GM18508 (cell line): ENCODE measurements around the gene AHSP.
"Not testable (repeated sequence)": the region's sequence is repeated elsewhere in the genome, so short reads cannot be mapped to it uniquely, and the experiment has no call there.

Experiments used
- ATAC-seq: cut with Tn5 transposase; IDR thresholded peaks from one replicate; pipeline ENCODE4 v1.9.1; 2021; ENCODE audit warnings: moderate number of reproducible peaks; ENCODE audit not compliant: insufficient read depth, unreplicated experiment

The AHSP gene

DNA sequence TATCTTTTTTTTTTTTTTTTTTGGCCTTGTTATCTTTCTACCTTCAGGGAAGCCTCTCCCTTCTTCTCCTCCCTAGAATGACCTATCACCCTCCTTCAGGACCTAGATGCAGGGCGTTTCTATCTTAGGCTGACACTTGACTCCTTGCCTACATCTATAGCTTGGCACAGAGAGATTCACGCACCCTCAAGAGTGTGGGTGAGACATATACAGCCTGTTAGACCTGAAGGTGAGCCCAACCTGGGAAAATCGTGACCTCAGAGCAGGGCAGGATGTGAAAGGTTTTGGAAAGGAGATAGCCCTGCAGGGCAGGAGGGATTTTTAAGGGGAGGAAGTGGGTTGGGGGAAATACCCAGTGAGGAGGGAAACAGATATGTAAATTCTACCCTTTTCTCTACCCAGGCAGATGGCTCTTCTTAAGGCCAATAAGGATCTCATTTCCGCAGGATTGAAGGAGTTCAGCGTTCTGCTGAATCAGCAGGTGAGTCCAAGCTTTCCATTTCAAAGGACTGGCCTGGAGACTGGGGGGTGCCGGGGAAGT is at the start of gene AHSP:
Gene AHSP, plus strand, starts transcription at position 167 of the 541 bp plus-strand sequence. Its CDS starts 240 bp downstream, at position 407.
- no peak for ATAC-seq

DNA sequence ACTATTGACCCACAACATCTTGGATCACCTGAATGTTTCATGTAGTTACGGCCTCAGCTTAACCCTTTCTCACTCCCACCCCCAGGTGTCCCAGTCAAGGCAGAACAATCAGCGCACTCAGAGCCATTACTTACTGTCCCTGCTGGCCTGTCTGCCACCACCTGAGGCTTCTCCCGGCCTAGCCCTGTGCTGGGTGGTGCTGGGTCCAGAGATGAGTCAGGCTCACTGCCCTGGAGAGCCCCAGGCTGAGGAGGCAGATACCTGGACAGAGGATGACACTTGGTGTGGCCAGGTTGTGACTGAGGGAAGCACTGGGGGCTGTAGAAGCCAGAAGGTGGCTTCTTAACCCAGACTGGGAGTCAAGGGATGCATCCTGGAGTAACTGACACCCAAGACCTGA is 48.7 kb upstream of the AHSP start:
- no peak for ATAC-seq

DNA sequence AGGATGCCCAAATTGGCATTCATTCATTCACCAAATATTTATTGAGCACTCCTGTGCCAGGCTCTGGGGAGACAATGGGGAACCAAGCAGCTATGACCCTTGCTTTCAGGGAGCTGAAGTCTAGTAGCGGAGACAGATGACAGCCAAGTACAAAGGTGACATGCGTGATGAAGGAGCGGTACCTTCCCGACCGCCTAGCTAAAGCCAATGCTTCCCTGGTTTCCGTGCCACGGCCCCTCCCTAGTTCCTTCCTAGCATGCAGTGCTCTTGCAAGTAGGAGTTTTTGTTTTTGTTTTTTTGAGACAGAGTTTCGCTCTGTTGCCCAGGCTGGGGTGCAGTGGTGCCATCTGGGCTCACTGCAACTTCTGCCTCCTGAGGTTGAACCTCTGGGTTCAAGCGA is 47.9 kb upstream of the AHSP start:
- no peak for ATAC-seq

DNA sequence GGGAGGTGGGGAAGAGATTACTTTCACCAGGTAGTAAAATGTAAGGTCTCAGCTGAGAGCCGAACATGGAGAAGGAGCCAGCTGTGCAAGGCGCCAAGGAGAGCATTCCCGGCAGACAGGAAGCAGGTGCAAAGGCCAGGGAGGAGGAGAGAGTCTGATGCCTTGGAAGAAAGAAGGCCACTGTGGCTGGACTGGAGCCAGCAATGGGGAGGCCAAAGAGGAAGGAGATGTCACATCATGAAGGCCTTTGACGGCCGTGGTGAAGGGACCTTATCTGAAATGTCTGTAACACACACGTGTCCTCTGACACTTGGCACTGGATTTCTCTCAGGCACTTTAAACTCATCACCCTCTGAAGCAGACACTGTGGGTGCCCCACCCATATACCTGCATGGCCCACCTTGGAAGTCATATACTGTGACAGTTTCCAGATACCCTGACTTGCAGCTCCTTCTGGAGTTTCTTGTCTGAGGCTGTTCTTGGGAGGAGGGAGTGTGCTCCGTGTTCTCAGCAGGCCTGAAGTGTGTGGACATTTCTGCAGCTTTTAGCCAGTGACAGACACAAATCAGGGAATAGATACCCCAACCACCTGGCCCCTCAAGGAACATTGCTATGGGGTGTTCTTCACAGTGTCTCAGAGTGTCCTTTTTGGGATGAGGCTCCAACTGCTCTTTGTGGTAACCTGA is 46.7 kb upstream of the AHSP start:
- no peak for ATAC-seq

GRCh38 chr16:31483081-31483480 is 44.6 kb upstream of the AHSP start, which contains the start of gene SLC5A2:
Gene SLC5A2 (plus strand): TSS chr16:31483123. CDS start chr16:31483137, 14 bp downstream.
- no peak for ATAC-seq

- ATAC-seq: not testable (repeated sequence)
Observed at GRCh38 chr16:31484048-31484447, 43.7 kb upstream of the AHSP start.

GRCh38 chr16:31484491-31485171 is 43.1 kb upstream of the AHSP start:
- ATAC-seq: no peak

DNA sequence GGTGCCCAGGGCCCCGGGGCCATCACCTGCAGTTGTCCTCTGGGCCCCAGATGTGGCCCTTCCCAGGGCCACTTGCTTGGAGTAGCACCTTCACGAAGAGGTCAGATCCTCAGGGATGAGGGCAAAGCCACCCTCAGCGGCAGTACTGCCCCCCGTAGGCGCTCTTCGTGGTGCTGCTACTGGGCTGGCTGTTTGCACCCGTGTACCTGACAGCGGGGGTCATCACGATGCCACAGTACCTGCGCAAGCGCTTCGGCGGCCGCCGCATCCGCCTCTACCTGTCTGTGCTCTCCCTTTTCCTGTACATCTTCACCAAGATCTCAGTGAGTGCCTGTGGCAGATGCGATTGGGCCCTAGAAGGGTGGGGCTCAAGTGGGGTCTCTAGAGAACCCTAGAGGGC is 42.1 kb upstream of the AHSP start:
- ATAC-seq: no peak

DNA sequence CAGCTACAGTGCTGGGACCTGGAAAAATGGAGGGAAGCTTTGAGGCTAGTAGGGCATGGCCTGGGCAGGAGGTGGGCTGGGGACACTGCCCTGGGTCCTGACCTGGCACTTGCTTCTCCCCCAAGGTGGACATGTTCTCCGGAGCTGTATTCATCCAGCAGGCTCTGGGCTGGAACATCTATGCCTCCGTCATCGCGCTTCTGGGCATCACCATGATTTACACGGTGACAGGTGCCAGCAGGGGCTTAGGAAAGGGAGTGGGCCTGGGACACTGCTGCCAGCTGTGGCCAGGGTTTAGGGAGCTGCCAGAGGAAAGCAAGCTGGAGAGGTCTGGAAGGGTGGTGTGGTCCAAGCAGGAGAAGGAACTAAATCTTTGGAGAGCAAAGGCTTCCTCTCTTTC is 41.7 kb upstream of the AHSP start:
- ATAC-seq: no peak

GRCh38 chr16:31487071-31487719 is 40.5 kb upstream of the AHSP start:
- ATAC-seq: no peak

DNA sequence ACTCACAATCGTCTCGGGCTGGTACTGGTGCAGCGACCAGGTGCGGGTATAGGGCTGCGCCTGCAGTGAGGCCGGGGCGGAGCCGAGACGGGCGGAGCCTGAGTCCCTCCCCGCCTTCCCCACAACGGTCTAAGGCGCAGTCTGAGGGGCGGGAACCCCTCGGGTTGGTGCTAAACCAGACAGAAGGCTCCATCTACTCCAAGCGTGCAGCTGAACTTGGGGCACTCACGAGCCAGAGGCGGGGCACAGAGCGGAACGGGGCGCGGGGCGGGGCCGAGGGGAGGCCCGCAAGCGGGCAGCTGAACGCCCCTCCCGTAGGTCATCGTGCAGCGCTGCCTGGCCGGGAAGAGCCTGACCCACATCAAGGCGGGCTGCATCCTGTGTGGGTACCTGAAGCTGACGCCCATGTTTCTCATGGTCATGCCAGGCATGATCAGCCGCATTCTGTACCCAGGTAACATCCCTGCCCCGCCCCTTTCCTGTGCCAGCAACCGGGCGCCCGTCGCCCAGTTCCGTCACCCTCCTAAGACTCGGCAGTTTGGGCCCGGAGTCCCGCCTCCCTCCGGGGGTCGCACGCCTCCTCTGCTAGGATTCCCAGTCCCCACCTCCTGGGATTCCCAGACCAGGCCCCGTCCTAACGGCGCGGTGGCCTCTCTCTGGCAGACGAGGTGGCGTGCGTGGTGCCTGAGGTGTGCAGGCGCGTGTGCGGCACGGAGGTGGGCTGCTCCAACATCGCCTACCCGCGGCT is 39.8 kb upstream of the AHSP start:
- peak; percentile 42 for ATAC-seq

GRCh38 chr16:31488468-31489297 is 39.0 kb upstream of the AHSP start:
- ATAC-seq: no peak

DNA sequence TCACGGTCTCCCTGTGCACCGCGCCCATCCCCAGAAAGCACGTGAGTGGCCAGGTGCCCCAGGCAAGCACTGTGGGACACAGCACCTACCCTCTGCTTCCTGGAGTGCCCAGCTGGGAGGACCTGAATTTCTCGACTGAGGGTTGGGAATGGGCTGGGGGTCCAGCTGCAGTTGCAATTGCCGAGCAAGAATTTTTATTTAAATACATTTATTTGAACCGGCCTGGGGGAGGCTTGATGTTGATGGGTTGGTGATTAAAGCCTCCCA is 38.5 kb upstream of the AHSP start:
- ATAC-seq: no peak

GRCh38 chr16:31489616-31490584 is 37.8 kb upstream of the AHSP start:
- ATAC-seq: no peak

DNA sequence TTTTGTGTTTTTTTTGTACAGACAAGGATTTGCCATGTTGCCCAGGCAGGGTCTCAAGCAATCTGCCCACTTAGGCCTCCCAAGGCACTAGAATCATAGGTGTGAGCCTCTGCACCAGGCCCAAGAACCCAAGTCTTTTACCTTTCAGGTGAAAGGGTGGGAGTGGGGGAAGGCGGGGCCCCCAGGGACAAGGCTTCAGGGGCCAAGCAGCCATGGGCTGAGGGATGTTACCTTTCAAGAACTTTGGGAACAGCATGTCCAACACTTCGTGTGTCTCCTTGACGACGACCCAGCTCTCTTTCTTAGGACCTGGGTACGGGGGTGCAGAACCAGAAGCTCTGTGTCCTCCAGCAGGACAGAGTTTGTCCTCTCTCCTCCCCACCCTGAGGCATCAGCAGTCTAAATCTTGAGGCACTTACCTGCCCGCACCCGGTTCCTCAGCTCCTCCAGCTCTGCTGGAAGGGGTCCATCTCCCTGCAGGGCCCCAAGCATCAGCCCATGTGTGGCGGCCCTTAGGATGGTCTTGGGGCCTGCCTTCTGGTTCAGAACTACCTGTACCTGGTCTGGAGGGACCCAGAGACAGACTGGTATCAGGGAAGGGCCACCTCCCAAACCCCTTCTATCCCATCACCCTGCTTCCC is 35.8 kb upstream of the AHSP start:
- no peak for ATAC-seq

- no peak for ATAC-seq
Observed at GRCh38 chr16:31493506-31494125, 34.1 kb upstream of the AHSP start.

- ATAC-seq: no peak
Observed at GRCh38 chr16:31496670-31497069, 31.0 kb upstream of the AHSP start.

DNA sequence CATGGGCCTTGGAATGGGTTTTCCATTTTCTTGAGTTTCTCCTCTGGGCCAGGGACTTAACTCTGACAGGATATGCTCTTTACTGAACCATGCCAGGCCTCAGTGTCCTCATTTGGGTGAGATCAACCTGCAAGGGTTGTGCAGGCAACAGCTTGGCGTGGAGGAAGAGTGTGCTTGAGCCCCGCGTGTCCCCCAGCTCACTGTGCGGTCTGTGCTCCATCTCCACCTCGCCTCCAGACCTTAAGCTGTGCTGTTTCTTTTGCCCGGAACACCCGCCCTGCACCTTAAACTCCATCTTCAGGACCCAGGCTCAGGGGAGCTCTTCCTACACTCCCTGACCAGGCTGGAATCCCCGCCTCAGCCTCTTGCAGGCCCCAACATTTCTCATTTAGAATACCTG is 29.2 kb upstream of the AHSP start:
- no peak for ATAC-seq
